Measurements from ENCODE around the gene TRIM2.

Gene TRIM2

GRCh38 chr4:153290134-153290533 is 85.9 kb downstream of the TRIM2 start:
- DNase-seq = no peak

GRCh38 chr4:153291562-153291961 is 87.3 kb downstream of the TRIM2 start:
- no peak for DNase-seq

- DNase-seq = no peak
These were observed 88.9 kb downstream of the TRIM2 start for GRCh38 chr4:153292897-153293741.

GRCh38 chr4:153293742-153294057 is 89.5 kb downstream of the TRIM2 start:
- DNase-seq = no peak

- no peak for DNase-seq
These were observed 90.4 kb downstream of the TRIM2 start for GRCh38 chr4:153294631-153295030.

GRCh38 chr4:153295131-153295755 is 91.0 kb downstream of the TRIM2 start:
- DNase-seq = no peak

- no peak for DNase-seq
These were observed 92.0 kb downstream of the TRIM2 start for GRCh38 chr4:153296040-153296823.

GRCh38 chr4:153297116-153297515 is 92.9 kb downstream of the TRIM2 start:
- no peak for DNase-seq

GRCh38 chr4:153310793-153311192 is 106.5 kb downstream of the TRIM2 start:
- no peak for DNase-seq

- no peak for DNase-seq
These were observed 110.7 kb downstream of the TRIM2 start for GRCh38 chr4:153314915-153315314.

- peak in 1 of 2 donors; percentile 8 for DNase-seq
These were observed 114.6 kb downstream of the TRIM2 start for GRCh38 chr4:153318696-153319320.

GRCh38 chr4:153322791-153323190 is 118.5 kb downstream of the TRIM2 start:
- no peak for DNase-seq

- no peak for DNase-seq
These were observed 119.8 kb downstream of the TRIM2 start for GRCh38 chr4:153324046-153324445.

- no peak for DNase-seq
These were observed 121.3 kb downstream of the TRIM2 start for GRCh38 chr4:153325558-153325957.

- DNase-seq = no peak
These were observed 122.3 kb downstream of the TRIM2 start for GRCh38 chr4:153326513-153326912.

- DNase-seq = no peak
These were observed 123.0 kb downstream of the TRIM2 start for GRCh38 chr4:153327247-153327646.

- DNase-seq = no peak
These were observed 128.7 kb downstream of the TRIM2 start for GRCh38 chr4:153332936-153333335.

GRCh38 chr4:153333874-153334273 is 129.6 kb downstream of the TRIM2 start:
- no peak for DNase-seq

- no peak for DNase-seq
These were observed 131.4 kb downstream of the TRIM2 start for GRCh38 chr4:153335665-153336064.

- no peak for DNase-seq
These were observed 133.4 kb downstream of the TRIM2 start for GRCh38 chr4:153337686-153338085.

- DNase-seq = no peak
These were observed 137.4 kb downstream of the TRIM2 start for GRCh38 chr4:153341575-153342090.

GRCh38 chr4:153342751-153343552 is 138.7 kb downstream of the TRIM2 start:
- no peak for DNase-seq
